SK-N-SH treated with all-trans-retinoic acid at 6 μM for 48 hours (cell line): ENCODE data around the gene YPEL1.

Experiments used
- CREB5 ChIP-seq: fragments of 250-450 bp; sonication (Bioruptor Pico); IDR thresholded peaks from 2 replicates; pipeline ENCODE4 v1.5.1; 2020; ENCODE audit warnings: low read depth, mild to moderate bottlenecking, moderate library complexity
- CSDC2 ChIP-seq: fragments of 250-450 bp; sonication (Bioruptor Pico); IDR thresholded peaks from 2 replicates; pipeline ENCODE4 v1.5.0; 2020; ENCODE audit warnings: mild to moderate bottlenecking, moderate library complexity
- CSRNP3 ChIP-seq: fragments of 250-450 bp; sonication (Bioruptor Pico); IDR thresholded peaks from 2 replicates; pipeline ENCODE4 v1.5.1; 2021; ENCODE audit warnings: mild to moderate bottlenecking, moderate library complexity
- ESRRG ChIP-seq: fragments of 250-450 bp; sonication (Bioruptor Pico); IDR thresholded peaks from 2 replicates; pipeline ENCODE4 v1.6.1; 2021; ENCODE audit warnings: mild to moderate bottlenecking
- ISL1 ChIP-seq: fragments of 250-450 bp; sonication (Bioruptor Pico); IDR thresholded peaks from 2 replicates; pipeline ENCODE4 v2.1.2; 2022; ENCODE audit warnings: mild to moderate bottlenecking, moderate library complexity
- OSR1 ChIP-seq: fragments of 250-450 bp; sonication (Bioruptor Pico); IDR thresholded peaks from 2 replicates; pipeline ENCODE4 v1.8.0; 2022; ENCODE audit warnings: moderate library complexity, mild to moderate bottlenecking, inconsistent platforms
- PATZ1 ChIP-seq: fragments of 250-450 bp; sonication (Bioruptor Pico); IDR thresholded peaks from 2 replicates; pipeline ENCODE4 v1.8.0; 2020; ENCODE audit warnings: mild to moderate bottlenecking, moderate library complexity, borderline replicate concordance
- RARB ChIP-seq: fragments of 250-450 bp; sonication (Bioruptor Pico); IDR thresholded peaks from 2 replicates; pipeline ENCODE4 v1.8.0; 2021; ENCODE audit warnings: mild to moderate bottlenecking, moderate library complexity
- SNAI2 ChIP-seq: fragments of 250-450 bp; sonication (Bioruptor Pico); IDR thresholded peaks from 2 replicates; pipeline ENCODE4 v1.5.0; 2020; ENCODE audit warnings: mild to moderate bottlenecking, moderate library complexity
- TCF4 ChIP-seq: fragments of 250-450 bp; sonication (Bioruptor Pico); IDR thresholded peaks from 2 replicates; pipeline ENCODE4 v1.8.0; 2021; ENCODE audit warnings: mild to moderate bottlenecking, moderate library complexity, borderline replicate concordance
- TOX ChIP-seq: fragments of 250-450 bp; sonication (Bioruptor Pico); IDR thresholded peaks from 2 replicates; pipeline ENCODE4 v1.8.0; 2021; ENCODE audit warnings: mild to moderate bottlenecking, moderate library complexity, borderline replicate concordance
- ZFP3 ChIP-seq: fragments of 250-450 bp; sonication (Bioruptor Pico); IDR thresholded peaks from 2 replicates; pipeline ENCODE4 v1.5.0; 2020; ENCODE audit warnings: mild to moderate bottlenecking, moderate library complexity
- ZNF70 ChIP-seq: fragments of 450-650 bp; formaldehyde crosslinking; IDR thresholded peaks from 2 replicates; pipeline ENCODE4 v1.5.0; 2020; ENCODE audit warnings: mild to moderate bottlenecking, moderate library complexity
- ZNF8 ChIP-seq: fragments of 450-650 bp; formaldehyde crosslinking; IDR thresholded peaks from 2 replicates; pipeline ENCODE4 v1.5.0; 2020; ENCODE audit warnings: mild to moderate bottlenecking, moderate library complexity

- TF ChIP-seq CSDC2 (CRISPR knock-in tag) (no peak), ZFP3 (CRISPR knock-in tag) (no peak), ESRRG (no peak), CSRNP3 (no peak), PATZ1 (no peak), ISL1 (CRISPR knock-in tag) (no peak), OSR1 (no peak), ZNF8 (no peak), ZNF70 (CRISPR knock-in tag) (no peak), RARB (CRISPR knock-in tag) (no peak), SNAI2 (no peak), TOX (CRISPR knock-in tag) (no peak), TCF4 (CRISPR knock-in tag) (no peak), CREB5 (CRISPR knock-in tag) (no peak)
Observed at GRCh38 chr22:21764038-21764804, 28.6 kb upstream of the YPEL1 start.
